Anterior cingulate cortex (tissue), 58 donors: ENCODE measurements around the gene ANO10.
"Not testable (repeated sequence)": the region's sequence is repeated elsewhere in the genome, so short reads cannot be mapped to it uniquely, and the experiment has no call there.

ENCODE experiments used
- DNase-seq, 58 donors: peaks; one replicate each; lab custom pipeline; 2025; lab: John Stamatoyannopoulos, UW

ANO10 gene

DNA sequence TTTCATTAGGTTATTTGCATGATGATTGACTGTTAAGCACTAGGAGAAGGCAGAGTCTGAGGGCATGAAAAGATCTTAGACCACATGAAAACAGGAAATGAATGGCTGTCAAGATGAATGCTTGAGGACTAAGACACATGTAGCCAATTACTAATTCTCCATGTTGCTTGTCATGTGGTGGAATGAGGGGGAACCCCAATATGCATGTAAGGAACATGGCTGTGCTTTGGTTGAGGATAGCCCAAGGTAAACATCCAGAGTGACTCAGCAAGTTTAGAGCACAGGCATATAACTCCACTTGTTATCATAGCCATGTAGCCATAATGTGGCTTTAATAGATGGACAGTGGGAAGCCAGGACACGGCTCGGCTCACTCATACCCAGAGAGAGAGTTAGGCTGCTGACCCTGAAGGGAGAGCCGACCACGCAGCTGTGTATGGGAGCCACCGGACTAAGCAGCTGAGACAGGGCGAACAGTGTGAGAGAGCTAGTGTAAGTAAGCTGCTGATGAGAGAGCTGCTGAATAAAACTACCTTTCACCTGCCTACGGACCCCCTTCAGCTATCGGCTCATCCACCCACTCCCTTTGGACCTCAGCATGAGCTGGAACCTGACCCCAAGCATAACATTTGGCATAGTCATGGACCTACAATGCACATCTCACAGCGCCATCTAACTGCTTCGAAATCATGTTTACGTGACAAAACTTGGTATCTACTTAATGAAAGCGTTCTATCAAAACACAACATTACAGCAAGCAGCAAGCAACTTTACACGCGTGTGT is 37.6 kb downstream of the ANO10 start:
- no peak for DNase-seq

DNA sequence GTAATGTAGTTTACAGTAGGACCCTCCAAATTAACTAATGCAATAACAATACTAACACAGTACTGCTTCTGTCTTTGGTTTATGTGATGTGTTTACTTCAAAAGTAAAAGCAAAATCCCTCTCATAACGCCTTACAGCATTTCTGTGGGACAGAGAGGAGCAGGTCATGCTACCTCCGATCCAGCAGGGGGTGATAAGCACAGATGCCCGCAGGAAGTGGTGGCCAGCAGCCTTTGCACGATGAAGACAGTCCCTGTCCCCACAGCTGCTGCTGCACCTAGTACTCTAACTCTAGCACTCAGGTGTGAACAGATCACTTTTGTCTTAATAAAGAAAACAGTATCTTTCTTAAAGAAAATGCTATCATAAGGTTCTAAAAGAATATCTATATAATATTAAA is 38.3 kb downstream of the ANO10 start:
- no peak for DNase-seq

DNA sequence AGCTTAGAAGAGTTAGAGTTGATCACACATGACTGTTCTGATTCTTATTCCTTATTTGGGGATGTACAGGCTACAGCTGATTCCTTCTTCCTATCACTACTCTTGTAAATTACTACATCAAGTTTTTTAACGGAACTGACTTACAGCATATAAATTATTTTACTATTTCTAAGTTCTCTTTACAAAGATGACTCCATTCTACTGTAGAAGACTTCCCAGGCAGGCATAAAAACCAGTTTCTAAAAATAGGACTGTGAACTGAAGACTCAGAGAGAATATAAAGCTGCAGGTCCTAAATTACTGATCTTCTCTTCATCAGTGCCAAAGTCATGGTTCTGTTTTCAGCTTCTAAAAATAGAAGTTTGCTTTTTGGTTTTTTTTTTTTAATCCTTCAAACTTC is 38.9 kb downstream of the ANO10 start:
- DNase-seq: no peak

DNA sequence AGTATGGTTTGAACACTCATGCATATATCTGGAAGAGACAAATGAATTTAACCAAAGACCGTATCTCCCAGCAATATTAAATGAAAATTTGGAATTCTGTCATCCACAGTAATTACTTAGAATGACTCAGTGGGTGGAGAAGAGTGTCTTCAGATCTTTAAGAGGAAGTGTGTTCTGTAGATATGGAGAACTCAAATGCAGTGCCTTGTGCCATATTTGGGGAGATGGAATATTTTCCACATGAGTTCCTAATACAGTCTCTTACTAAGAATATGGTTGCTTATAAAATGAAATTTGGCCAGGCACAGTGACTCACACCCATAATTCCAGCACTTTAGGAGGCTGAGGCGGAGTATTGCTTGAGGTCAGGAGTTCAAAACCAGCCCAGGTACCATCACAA is 40.5 kb downstream of the ANO10 start:
- DNase-seq: no peak

DNA sequence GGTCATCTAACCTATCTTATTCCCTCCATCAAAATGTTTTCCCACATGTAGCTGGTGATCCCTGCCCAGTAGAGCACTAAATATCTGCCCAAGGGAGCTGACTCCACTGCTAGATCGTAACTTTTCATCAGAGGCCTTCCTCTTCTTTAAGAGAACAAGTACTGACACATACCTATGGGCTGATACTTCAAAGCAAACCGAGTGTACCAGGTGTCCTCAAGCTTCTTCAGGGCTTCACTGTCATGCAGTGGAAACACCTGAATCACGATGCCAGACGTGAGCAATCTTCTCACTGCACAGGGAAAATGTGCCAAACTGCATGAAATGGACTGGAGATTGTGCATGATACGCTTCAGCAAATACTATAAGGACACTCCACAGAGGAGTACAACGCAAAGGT is 41.6 kb downstream of the ANO10 start:
- no peak for DNase-seq

DNA sequence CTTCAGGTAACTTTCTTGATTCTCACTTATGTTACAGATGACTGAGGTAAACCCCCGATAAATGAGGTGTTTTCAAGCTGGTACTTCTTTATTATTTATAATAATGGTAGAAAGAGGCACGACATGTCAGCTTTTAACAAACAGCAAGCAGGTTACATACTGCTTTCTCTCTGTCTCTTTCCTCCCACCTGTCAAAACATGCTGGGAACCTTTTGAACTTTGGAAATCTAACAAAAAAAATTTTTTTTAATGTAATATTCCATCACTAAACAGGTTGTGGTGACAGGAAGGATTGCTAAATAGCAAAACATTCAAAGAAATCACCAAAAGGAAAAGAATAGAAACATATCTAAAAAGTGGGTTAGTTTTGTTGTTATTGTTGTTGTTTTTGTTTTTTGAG is 48.2 kb downstream of the ANO10 start:
- DNase-seq: no peak

DNA sequence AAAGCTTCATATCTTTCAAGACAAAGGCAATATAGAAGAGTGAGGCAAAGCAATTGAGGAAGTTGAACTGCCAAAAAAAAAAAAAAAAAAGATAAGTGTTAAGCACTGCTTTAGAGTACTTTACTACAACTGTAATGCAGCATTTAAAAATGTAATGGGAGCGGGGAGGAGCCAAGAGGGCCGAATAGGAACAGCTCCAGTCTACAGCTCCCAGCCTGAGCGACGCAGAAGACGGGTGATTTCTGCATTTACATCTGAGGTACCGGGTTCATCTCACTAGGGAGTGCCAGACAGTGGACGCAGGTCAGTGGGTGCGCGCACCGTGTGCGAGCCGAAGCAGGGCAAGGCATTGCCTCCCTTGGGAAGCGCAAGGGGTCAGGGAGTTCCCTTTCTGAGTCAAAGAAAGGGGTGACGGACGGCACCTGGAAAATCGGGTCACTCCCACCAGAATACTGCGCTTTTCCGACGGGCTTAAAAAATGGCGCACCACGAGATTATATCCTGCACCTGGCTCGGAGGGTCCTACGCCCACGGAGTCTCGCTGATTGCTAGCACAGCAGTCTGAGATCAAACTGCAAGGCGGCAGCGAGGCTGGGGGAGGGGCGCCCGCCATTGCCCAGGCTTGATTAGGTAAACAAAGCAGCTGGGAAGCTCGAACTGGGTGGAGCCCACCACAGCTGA is 56.0 kb downstream of the ANO10 start:
- DNase-seq: not testable (repeated sequence)

DNA sequence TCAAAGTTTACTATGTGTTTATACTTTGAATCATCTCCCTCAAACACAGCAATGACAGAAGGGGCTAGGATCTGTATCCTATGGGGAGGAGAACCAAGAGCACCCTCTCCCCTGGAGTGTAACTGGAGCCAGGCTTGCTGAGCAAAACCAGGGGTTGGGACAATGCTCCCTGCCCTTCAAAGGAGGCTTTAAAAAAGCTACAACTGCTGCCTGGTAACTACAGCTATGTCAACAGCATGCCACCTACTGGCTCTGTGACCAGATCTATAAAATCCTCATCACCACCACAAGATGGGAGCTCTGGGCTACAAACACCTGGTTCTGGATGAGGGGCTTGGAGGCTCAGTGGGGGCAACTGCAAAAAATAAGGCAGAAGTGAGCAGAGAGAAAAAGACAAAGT is 61.9 kb downstream of the ANO10 start:
- no peak for DNase-seq

DNA sequence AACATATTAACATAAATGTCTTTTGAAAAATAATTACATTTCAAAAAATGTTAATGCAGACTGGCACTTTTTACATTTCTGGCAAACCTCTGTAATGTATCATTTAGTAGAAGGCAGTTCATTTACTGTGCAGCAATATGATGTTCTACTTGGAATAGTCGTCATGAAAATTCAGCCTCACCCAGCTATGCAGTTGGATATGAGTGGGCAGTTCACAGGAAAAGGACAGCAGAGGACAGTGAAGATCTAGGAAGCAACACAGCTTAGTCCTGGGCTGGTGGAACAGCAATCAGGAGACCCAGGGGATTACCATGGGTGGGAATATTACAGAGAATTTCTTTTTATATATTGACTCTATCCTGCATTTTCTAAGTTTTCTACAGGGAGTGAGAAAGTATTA is 63.6 kb downstream of the ANO10 start:
- no peak for DNase-seq

DNA sequence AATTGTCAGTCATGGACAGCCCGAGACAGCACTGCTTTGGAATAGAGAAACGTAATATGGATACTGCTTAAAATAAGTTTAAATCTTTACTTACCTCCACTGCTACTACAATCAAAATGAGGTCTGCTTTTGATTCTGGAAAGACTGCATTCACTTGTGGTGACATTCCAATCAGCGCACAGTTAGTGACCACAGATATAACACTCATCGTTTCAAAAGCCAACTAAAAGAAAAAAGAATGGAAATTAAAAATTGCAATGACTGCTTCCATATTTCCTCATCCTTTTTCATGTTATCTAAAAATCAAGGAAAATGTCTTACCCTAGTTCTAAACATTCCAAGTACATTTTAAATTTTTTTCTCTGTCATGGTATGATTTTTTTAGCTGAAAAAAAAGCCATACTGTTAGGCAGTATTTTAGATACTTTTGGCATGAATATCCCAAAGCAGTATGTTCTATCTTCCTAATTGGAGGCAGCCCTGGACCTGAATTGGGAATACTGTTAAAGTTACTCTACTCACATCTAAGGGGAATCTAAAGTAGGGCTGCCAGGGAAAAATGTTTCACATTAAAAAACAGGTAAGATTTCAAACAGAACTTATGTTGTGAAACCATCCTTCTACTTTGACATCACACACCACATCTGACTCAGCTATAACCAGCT is 72.1 kb downstream of the ANO10 start:
- DNase-seq: no peak

DNA sequence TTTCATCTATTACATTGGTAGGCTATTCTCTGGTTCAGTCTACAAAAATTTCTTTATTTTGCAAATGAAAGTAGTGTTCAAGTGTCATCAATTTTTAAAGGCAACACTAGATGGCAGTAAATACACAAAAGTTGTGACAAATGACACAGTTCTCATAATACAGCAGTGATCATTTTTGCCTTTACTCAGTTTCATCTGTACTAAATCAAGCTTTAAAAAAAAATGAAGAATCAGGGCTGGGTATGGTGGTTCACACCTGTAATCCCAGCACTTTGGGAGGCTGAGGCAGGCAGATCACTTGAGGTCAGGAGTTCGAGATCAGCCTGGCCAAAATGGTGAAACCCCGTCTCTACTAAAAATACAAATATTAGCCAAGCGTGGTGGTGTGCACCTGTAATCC is 77.5 kb downstream of the ANO10 start:
- DNase-seq: peak in 1 of 58 donors; percentile 32

DNA sequence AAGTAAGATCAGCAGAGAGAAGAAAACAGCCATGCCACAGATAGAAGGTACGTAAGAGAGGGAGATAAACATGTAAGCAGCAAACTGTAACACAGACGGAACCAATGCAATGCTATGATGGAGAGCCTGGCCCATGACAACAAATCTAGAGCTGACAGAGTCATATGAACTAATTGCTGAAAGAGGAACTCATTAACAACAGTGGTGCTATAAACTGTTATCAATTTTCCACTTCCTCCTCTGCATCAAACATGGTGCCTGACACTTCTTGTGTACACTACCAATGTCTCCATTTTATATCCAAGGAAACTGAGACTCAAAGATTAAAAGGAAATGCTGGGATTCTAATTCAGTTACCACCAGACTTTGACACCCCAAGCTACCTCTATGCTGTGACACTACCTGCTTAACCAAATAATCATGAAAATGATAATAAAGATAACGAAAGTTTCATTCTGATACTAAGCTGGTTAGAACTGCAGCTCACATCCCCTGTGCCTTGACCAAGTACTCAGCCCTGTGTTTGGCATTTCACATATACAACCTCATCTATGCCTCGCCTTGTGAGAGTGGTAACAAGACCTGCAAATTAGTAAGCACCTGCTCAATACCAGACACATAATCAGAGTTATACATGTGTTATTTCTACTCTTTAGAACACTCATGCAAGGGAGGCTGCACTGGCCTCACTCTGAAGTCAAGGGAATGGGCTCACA is 79.3 kb downstream of the ANO10 start:
- no peak for DNase-seq

DNA sequence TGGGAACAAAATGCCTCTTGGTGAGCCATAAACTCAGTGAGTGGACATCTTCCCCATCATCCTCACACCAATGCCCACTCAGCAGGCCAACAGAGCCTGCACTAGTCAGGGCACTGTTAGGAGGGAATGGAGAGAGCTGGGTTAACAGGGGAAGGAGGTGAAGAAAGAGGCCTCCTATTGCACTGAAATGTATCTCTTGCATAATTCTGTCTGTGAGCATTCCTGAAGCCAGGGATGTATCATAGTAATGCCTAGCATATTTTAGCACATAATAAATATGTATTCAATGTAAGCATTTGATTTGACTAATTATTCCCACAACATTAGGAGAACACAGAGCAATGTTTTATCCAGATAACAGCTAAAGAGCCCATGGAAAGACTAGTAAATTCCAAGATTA is 81.2 kb downstream of the ANO10 start:
- DNase-seq: no peak

DNA sequence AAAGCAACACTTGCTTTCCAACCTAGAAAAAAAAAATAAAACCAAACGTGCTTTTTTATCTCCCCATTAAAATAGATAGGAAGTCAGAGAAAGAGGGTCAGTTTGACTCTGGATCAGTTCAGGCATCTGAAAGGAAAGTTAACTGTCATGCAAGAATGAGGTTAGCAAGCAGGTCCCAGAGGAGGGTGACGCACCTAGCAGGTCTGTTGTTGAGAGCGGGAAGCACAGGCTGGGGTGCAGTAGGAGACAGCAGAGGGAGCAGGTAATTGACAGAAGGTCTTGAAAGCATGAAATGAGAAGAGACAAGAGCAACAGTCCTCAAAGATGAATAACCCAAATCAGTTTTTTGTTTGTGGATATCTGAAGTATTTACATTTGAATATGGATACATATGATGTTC is 82.5 kb downstream of the ANO10 start:
- DNase-seq: no peak

DNA sequence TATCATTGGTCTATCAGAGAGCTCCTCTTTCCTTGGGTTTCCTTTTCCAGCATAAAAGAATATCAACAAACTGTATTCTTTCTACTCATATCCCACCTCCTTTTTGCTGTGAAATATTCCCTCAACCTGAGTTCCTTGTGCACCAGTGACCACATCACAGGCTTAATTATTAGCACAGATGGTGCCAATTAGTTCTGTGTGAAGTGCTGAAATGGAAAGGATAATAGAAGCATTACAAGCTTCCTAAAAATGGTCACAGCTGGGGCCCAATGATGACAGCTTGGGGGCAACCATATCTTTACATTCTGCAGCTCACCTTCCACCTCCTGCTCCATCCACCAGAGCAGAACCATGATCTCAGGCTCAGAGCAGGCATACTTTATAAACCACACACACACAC is 84.6 kb downstream of the ANO10 start:
- no peak for DNase-seq

DNA sequence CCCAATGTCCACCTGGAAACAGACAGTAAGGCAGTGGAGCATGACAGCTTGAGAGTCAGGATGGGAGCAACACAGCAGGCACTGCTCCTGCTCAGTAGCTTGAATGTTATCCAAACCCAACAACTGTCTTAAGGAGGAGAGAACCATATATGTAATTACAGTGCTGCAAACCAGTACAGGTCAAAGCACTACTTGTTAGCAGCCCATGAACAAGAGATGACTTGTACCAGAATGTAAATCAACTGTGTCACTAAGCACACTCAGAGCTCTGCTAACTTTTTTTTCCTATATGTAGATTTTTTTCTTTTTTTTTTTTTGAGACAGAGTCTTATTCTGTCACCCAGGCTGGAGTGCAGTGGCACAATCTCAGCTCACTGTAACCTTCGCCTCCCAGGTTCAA is 87.1 kb downstream of the ANO10 start:
- DNase-seq: no peak

DNA sequence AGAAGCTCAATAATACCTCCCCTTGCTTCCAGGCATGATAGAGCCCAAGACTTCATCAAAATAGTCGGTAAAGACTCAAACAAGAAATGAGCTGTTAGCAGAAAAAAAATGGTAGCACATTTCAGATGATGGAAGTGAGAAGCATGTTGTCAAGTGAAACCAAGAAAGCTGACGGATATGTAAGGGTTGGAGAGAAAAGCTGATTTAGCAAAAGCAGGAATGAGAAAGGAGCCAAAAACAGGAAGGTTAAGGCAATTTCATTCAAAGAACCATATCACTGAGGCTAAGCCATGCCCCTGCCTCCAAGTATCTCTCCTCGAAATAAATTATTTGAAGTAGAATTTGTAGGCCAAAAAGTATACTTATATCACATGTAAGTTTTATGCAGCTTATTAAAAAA is 88.8 kb downstream of the ANO10 start:
- no peak for DNase-seq

DNA sequence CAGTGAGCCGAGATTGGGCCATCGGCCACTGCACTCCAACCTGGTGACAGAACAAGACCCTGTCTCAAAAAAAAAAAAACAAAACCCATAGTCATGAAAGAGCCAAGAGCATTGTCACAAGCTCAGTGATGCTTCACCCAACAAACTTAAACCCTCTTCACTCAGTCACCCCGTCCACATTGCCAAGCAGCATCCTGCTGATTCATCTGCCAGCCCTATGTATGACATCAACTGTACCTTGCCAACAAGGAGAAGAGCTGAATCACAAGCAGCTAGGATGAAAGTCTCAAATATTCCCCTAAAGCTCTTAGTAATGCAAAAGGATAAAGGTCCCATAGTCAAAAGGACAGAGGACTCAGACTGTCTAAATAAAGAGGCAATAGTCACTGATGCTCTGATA is 90.0 kb downstream of the ANO10 start:
- peak in 3 of 58 donors; percentile 1 to 16 (median 2) for DNase-seq

DNA sequence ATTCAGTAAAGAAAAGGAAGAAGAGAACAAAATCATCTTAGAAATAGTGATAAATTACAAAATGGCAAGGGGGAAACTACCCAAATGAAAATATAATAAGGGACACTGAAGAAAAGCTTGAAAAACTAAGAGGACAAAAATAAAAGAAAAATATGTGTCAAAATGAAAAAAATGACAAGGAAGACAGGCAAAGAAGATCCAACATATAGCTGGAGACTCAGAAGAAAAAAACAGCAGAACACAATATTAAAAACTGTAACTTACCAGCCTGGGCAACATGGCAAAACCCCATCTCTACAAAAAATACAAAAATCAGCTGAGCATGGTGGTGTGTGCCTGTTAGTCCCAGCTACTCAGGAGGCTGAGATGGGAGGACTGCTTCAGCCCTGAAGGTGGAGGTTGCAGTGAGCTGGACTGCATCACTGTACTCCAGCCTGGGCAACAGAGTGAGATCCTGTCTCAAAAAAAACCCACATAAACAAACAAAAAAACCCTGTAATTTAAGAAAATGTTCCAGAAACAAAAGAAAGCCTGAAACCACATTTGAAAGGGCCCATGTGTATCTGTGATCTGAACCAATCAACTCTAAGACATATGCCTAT is 93.2 kb downstream of the ANO10 start:
- no peak for DNase-seq

DNA sequence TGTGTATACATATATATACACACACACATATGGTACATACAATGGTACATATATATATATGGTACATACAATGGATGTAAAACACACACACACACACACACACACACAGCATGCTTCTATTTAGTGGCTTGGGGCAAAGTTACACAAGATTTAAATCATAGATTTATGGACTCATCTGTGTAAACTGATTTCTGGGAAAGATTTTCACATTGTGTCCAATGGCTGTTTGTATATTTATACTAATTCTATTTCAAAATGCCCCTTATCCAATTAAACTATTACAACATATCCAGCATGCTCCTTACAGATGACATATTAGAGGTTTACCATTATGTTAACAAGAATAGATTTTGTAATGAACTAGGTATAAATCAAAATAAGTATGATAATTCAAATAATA is 94.9 kb downstream of the ANO10 start:
- DNase-seq: no peak
